Islet of Langerhans (tissue), 1 donor: Measurements from ENCODE around the gene PXMP2.
"Not testable (repeated sequence)": the region's sequence is repeated elsewhere in the genome, so short reads cannot be mapped to it uniquely, and the experiment has no call there.

Experiments
- FAIRE-seq: peaks from one replicate; lab custom pipeline; 2011; peaks lifted over from hg19 to GRCh38; lab: Jason Lieb, UNC

The PXMP2 gene

GRCh38 chr12:132660052-132660451, 27.3 kb upstream of the PXMP2 start:
- no peak for FAIRE-seq

- FAIRE-seq, result no peak
Measured at GRCh38 chr12:132660996-132661395, 26.4 kb upstream of the PXMP2 start.

DNA sequence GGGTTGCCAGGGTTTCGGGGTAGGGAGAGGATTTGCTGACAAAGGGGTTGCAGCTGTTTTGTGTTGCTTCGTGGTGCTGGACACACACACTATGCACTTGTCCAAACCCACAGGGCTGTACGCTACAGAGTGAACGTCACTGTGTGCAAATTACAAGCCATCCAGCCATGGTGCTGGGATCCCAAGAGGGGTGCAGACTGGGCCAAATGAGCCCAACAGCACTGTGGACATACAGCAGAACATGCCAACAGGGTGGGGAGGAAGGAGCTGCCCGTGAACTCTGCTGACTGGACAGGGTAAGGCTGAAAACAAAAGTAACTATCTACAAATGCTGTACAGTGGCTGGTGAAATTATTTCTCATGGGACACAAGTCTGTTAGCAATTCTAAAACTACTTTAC, 25.4 kb upstream of the PXMP2 start:
- FAIRE-seq, result no peak

GRCh38 chr12:132662901-132663755, 24.3 kb upstream of the PXMP2 start:
- FAIRE-seq, result no peak

- no peak for FAIRE-seq
Measured at GRCh38 chr12:132664206-132665148, 22.9 kb upstream of the PXMP2 start.

- no peak for FAIRE-seq
Measured at GRCh38 chr12:132665149-132665491, 22.3 kb upstream of the PXMP2 start.

GRCh38 chr12:132665794-132666193, 21.6 kb upstream of the PXMP2 start:
- FAIRE-seq, result no peak

GRCh38 chr12:132668191-132669088, 18.9 kb upstream of the PXMP2 start:
- FAIRE-seq, result no peak

DNA sequence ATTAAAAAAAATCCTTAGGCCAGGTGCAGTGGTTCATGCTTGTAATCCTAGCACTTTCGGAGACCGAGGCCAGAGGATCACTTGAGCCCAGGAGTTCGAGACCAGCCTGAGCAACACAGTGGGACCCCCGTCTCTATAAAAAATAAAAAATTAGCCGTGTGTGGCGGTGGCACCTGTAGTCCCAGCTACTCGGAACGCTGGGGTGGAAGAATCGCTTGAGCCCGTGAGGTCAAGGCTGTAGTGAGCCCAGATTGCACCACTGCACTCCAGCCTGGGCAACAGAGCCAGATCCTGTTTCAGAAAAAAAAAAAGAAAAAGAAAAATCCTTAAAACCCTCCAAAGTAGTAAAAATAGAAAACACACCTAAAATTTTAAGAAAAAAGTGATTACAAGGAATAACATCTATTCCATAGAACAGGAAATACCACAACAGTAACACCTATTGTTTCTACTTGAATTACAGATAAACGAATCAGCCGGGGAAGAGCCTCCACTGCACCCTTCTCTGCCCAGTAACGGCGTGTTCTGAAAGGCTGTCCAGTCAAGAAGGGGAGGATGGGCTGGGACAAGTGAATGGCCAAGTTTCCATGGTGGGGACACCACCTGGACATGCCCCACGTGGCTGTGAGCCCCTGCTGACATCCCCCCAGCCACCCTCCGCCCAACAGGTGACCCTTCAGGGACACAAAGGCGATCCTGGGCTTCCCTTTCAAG, 18.1 kb upstream of the PXMP2 start:
- FAIRE-seq, result no peak

DNA sequence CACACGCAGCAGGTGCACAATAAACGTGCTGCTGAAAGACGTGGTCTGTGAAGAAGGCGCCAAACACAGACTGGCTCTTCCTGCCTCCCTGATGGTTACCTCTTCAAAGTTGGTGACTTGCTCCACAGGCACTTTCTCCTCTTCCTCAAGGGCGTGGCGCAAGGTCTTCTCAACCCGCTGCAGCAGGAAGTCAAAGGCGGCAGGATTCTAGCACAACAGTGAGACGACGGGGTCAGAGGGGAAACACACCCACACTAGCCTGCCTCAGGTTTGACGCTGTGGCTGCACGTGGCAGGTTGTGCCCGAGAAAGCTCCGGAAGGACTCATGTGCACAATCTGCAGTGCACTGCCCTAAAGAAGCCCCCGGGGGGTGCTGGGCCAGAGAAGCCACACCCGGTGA, 15.3 kb upstream of the PXMP2 start:
- no peak for FAIRE-seq

- FAIRE-seq, result no peak
Measured at GRCh38 chr12:132672678-132673077, 14.7 kb upstream of the PXMP2 start.

GRCh38 chr12:132673288-132674179, 13.9 kb upstream of the PXMP2 start:
- no peak for FAIRE-seq

DNA sequence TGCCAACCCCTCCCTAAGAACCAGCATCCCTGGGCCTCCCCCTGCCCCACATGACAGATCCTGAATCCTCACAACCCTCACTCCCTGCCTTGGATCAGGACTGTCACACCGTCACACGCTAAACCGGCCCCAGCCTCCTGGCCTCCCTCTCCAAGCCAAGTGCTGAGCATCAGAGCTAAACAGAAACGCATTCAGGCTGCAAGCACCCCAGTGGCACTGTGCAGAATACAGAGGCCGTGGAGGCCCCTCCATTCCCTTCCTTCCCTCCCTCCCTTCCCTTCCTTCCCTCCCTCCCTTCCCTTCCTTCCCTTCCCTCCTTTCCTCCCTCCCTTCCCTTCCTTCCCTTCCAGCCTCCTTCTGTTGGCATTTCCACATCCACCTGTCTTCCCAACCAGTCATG, 12.8 kb upstream of the PXMP2 start:
- FAIRE-seq, result no peak

- no peak for FAIRE-seq
Measured at GRCh38 chr12:132675757-132676432, 11.5 kb upstream of the PXMP2 start.

GRCh38 chr12:132677492-132677891, 9.9 kb upstream of the PXMP2 start:
- no peak for FAIRE-seq

- FAIRE-seq, result no peak
Measured at GRCh38 chr12:132685400-132685799, 2.0 kb upstream of the PXMP2 start.

- no peak for FAIRE-seq
Measured at GRCh38 chr12:132686825-132687210, 569 bp upstream of the PXMP2 start.

DNA sequence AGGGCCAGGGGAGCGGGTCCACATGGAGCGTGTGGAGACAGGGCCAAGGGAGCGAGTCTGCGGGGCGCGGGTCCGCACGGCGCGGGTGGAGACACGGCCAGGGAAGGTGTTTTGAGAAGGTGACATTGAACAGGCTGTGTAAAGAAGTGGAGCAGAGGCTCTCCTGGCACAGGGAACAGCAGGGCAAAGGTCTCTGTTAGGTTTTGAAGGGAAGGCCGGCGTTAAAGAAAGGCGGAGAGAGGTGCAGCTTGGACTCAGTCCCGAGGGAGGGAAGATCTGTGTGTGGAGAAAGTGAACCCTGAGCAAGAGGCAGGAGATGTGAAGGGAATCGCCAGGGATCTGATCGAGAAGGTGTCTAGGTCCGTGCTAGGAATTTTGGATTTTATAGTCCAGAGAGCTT, 1.8 kb downstream of the PXMP2 start:
- FAIRE-seq, result no peak

DNA sequence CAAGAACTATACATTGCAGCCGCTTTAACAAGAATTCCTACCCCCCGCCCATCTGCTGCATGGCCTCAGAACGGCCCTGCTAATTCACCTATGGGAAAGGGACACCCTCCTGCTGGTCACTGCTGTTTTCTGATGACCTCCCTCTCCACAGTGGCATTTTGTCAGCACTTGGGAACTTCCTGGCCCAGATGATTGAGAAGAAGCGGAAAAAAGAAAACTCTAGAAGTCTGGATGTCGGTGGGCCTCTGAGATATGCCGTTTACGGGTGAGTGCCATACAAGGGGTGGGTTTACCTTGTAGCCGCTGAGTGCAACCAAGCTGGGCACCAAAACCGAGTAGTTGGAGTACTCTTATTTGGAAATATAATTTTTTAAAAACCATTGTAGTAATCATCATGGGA, 2.7 kb downstream of the PXMP2 start:
- no peak for FAIRE-seq

GRCh38 chr12:132692030-132692429, 4.6 kb downstream of the PXMP2 start:
- FAIRE-seq, result not testable (repeated sequence)
